H9 (cell line): ENCODE data around the gene RAB5IF. TPM values are rescaled to one million over a fixed set of nuclear protein-coding genes. Genes with fewer than 3 reads are reported as not detected.
A peak's percentile ranks its signal among the peaks of the same experiment; 100 is the strongest.
"Not testable (repeated sequence)": the region's sequence is repeated elsewhere in the genome, so short reads cannot be mapped to it uniquely, and the experiment has no call there.

ENCODE experiments used
- DNase-seq: peaks from one replicate; pipeline ENCODE4 v3.0.0-alpha.2; 2017
- H2AFZ ChIP-seq: one replicate; pipeline ENCODE4 v1.6.1; 2013; ENCODE audit warnings: mild to moderate bottlenecking, low read length, control low read depth, moderate library complexity
- H2AK5ac ChIP-seq: 2 replicates; pipeline ENCODE4 v1.6.1; 2013; ENCODE audit warnings: low read length, control low read depth, mixed read lengths; ENCODE audit not compliant: insufficient read length
- H2BK120ac ChIP-seq: one replicate; pipeline ENCODE4 v1.6.1; 2013; ENCODE audit warnings: low read depth, mild to moderate bottlenecking, low read length, control low read depth, inconsistent platforms; ENCODE audit not compliant: poor library complexity, severe bottlenecking
- H2BK12ac ChIP-seq: 2 replicates; pipeline ENCODE4 v1.6.1; 2013; ENCODE audit warnings: low read length, control low read depth, mixed read lengths, low read depth; ENCODE audit not compliant: insufficient read length
- H2BK15ac ChIP-seq: 2 replicates; pipeline ENCODE4 v1.6.1; 2013; ENCODE audit warnings: low read depth, low read length, control low read depth
- H2BK20ac ChIP-seq: one replicate; pipeline ENCODE4 v1.6.1; 2013; ENCODE audit warnings: low read depth, mild to moderate bottlenecking, low read length, control low read depth, inconsistent platforms; ENCODE audit not compliant: poor library complexity, severe bottlenecking
- H2BK5ac ChIP-seq: 2 replicates; pipeline ENCODE4 v1.6.1; 2013; ENCODE audit warnings: low read length, control low read depth, mixed read lengths; ENCODE audit not compliant: insufficient read length
- H3K14ac ChIP-seq: 2 replicates; pipeline ENCODE4 v1.6.1; 2013; ENCODE audit warnings: low read length, control low read depth; ENCODE audit not compliant: insufficient read depth
- H3K18ac ChIP-seq: 2 replicates; pipeline ENCODE4 v1.6.1; 2013; ENCODE audit warnings: low read depth, mild to moderate bottlenecking, mixed read lengths, low read length, control low read depth; ENCODE audit not compliant: insufficient read length
- H3K23ac ChIP-seq: 2 replicates; pipeline ENCODE4 v1.6.1; 2013; ENCODE audit warnings: low read length, control low read depth, mixed read lengths, low read depth; ENCODE audit not compliant: insufficient read length
- H3K23me2 ChIP-seq: 2 replicates; pipeline ENCODE4 v1.6.1; 2013; ENCODE audit warnings: low read depth, mild to moderate bottlenecking, mixed read lengths, low read length, control low read depth; ENCODE audit not compliant: insufficient read length, poor library complexity, severe bottlenecking
- H3K27ac ChIP-seq: 2 replicates; pipeline ENCODE4 v1.5.1; 2013; ENCODE audit warnings: low read length, control low read depth, mixed read lengths, low read depth; ENCODE audit not compliant: insufficient read length
- H3K27me3 ChIP-seq: 2 replicates; pipeline ENCODE4 v1.6.1; 2013; ENCODE audit warnings: low read length, control low read depth, inconsistent platforms; ENCODE audit not compliant: insufficient read depth
- H3K4ac ChIP-seq: 2 replicates; pipeline ENCODE4 v1.6.1; 2013; ENCODE audit warnings: low read depth, mild to moderate bottlenecking, control low read depth, inconsistent platforms, low read length, moderate library complexity
- H3K4me1 ChIP-seq: 2 replicates; pipeline ENCODE4 v1.6.1; 2013; ENCODE audit warnings: low read length, control low read depth, inconsistent platforms; ENCODE audit not compliant: insufficient read depth
- H3K4me2 ChIP-seq: 2 replicates; pipeline ENCODE4 v1.6.1; 2013; ENCODE audit warnings: low read length, control low read depth, mixed read lengths; ENCODE audit not compliant: insufficient read length, insufficient read depth
- H3K56ac ChIP-seq: 2 replicates; pipeline ENCODE4 v1.6.1; 2013; ENCODE audit warnings: low read depth, mild to moderate bottlenecking, mixed read lengths, low read length, control low read depth; ENCODE audit not compliant: insufficient read length
- H3K79me1 ChIP-seq: 2 replicates; pipeline ENCODE4 v1.6.1; 2013; ENCODE audit warnings: low read depth, mild to moderate bottlenecking, moderate library complexity, low read length, control low read depth, inconsistent platforms; ENCODE audit not compliant: insufficient read depth, poor library complexity, severe bottlenecking
- H3K79me2 ChIP-seq: 2 replicates; pipeline ENCODE4 v1.6.1; 2013; ENCODE audit warnings: low read length, control low read depth, inconsistent platforms; ENCODE audit not compliant: insufficient read depth
- H3K9ac ChIP-seq: 2 replicates; pipeline ENCODE4 v1.6.1; 2013; ENCODE audit warnings: low read length, control low read depth, mixed read lengths; ENCODE audit not compliant: insufficient read length; ENCODE audit errors: extremely low read depth
- H3K9me3 ChIP-seq: one replicate; pipeline ENCODE4 v1.6.1; 2013; ENCODE audit warnings: low read depth, low read length, inconsistent platforms; ENCODE audit not compliant: control insufficient read depth
- H3T11ph ChIP-seq: one replicate; pipeline ENCODE4 v1.6.1; 2013; ENCODE audit warnings: mild to moderate bottlenecking, low read length, control low read depth, inconsistent platforms
- H4K20me1 ChIP-seq: one replicate; pipeline ENCODE4 v1.6.1; 2013; ENCODE audit not compliant: control insufficient read depth, insufficient read length, insufficient read depth
- H4K5ac ChIP-seq: 2 replicates; pipeline ENCODE4 v1.6.1; 2013; ENCODE audit warnings: low read depth, mild to moderate bottlenecking, mixed read lengths, low read length, control low read depth; ENCODE audit not compliant: insufficient read length
- H4K8ac ChIP-seq: replicated peaks from 2 replicates; pipeline ENCODE4 v1.6.1; 2013; ENCODE audit warnings: low read length, control low read depth, mixed read lengths, low read depth; ENCODE audit not compliant: insufficient read length
- H4K91ac ChIP-seq: 2 replicates; pipeline ENCODE4 v1.6.1; 2013; ENCODE audit warnings: low read depth, mild to moderate bottlenecking, moderate library complexity, mixed read lengths, low read length, control low read depth; ENCODE audit not compliant: insufficient read length
- H3K27ac Mint-ChIP-seq, 3 experiments: 2 replicates in 2 of 3; 3 replicates in 1 of 3; pipeline ENCODE4 v1.8.0; 2020 to 2021; ENCODE audit warnings: mixed read lengths in 3 of 3, mild to moderate bottlenecking in 1 of 3, moderate library complexity in 1 of 3
- H3K27me3 Mint-ChIP-seq: 2 replicates; pipeline ENCODE4 v1.8.0; 2021; ENCODE audit warnings: low read depth, mild to moderate bottlenecking, moderate library complexity, mixed read lengths
- H3K36me3 Mint-ChIP-seq, 3 experiments: 2 replicates in 2 of 3; 3 replicates in 1 of 3; pipeline ENCODE4 v1.8.0; 2020 to 2021; ENCODE audit warnings: low read depth in 3 of 3, mixed read lengths in 3 of 3; ENCODE audit not compliant: insufficient read depth in 1 of 3
- H3K4me1 Mint-ChIP-seq, 2 experiments: 2 replicates each; pipeline ENCODE4 v1.8.0; 2020; ENCODE audit warnings: mixed read lengths in 2 of 2
- H3K4me3 Mint-ChIP-seq, 2 experiments: 2 replicates in 1 of 2; 3 replicates in 1 of 2; pipeline ENCODE4 v1.8.0; 2020 to 2021; ENCODE audit warnings: mild to moderate bottlenecking in 2 of 2, mixed read lengths in 2 of 2, moderate library complexity in 1 of 2
- H3K9me3 Mint-ChIP-seq, 2 experiments: 2 replicates in 1 of 2; 3 replicates in 1 of 2; pipeline ENCODE4 v1.8.0; 2020; ENCODE audit warnings: mild to moderate bottlenecking in 2 of 2, mixed read lengths in 2 of 2, moderate library complexity in 1 of 2
- WGBS: extraction: QIAGEN DNeasy Blood & Tissue Kit; methylation state at CpG from one replicate; pipeline ENCODE4 v1.1.7; 2013; ENCODE audit warnings: missing lambda C conversion rate, low lambda C conversion rate, mixed read lengths; ENCODE audit not compliant: insufficient read length; ENCODE audit errors: extremely low coverage; 5-methylcytosine and 5-hydroxymethylcytosine counted together
- total RNA-seq: library from RNA; stranded (reverse); gene quantifications from 2 replicates; pipeline ENCODE4 v1.2.1, GENCODE V29; 2021
- TF ChIP-seq, protein P1 (sequence below): fragments of 200-600 bp; sonication (generic); conservative IDR thresholded peaks from 3 replicates; pipeline ENCODE4 v1.8.0; 2021; ENCODE audit warnings: antibody characterized with exemption, mild to moderate bottlenecking

RAB5IF gene
- total RNA-seq, 1 experiment from 2014 or later = 96.5 TPM

DNA sequence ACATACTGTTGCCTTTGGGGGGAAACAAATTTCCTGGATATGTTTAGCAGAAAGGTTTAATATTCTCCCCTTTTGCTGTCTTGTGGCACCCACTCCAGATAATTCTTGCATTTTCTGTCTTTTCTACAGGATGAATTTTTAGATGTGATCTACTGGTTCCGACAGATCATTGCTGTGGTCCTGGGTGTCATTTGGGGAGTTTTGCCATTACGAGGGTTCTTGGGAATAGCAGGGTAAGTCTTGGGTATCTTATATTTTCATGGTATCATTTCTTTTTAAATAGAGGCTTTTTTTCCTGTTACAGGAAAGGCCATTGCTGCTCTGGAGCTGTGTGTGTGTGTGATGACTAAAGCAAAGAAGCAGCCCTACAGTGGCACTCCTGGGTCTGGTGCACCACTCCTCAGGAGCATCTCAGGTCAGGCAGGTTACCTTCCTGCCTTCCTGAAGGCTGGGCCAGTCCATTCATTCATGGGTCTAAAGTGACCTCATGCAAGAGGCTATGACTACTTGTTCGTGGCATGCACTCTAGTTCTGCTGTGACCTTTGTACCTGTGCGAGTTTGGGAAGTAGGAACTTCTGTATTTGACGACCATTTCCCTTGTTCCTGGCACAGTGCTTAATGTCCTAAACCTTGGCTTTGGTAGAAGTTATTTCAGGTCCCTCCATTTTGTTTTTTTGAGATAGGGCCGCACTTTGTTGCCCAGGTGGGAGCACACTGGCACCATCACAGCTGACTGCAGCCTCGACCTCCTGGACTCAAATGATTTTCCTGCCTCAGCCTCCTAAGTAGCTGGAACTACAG is 2.2 kb downstream of the RAB5IF start:
- Histone ChIP-seq H2AK5ac (no peak overlapping the region), H3K27ac (no peak overlapping the region), H2BK15ac (no peak overlapping the region), H4K20me1 (no peaks in the 10 kb centered on the region), H3T11ph (no peak overlapping the region), H4K91ac (no peak overlapping the region), H3K56ac (no peak overlapping the region), H3K23me2 (peaks cover 6% of the 10 kb centered on the region), H2BK12ac (no peak overlapping the region), H3K14ac (no peak overlapping the region), H3K18ac (no peak overlapping the region), H2BK20ac (no peak overlapping the region), H3K4me1 (no peaks in the 10 kb centered on the region), H4K5ac (no peak overlapping the region), H2BK5ac (no peak overlapping the region), H2BK120ac (no peak overlapping the region), H3K4ac (no peak overlapping the region), H3K23ac (no peak overlapping the region), H2AFZ (no peak overlapping the region), H3K9ac (no peak overlapping the region), H3K79me2 (peaks cover 19% of the 10 kb centered on the region), H3K9me3 (no peaks in the 10 kb centered on the region), H4K8ac (no peak overlapping the region), H3K4me2 (no peak overlapping the region), H3K79me1 (peaks cover 4% of the 10 kb centered on the region), H3K27me3 (no peaks in the 10 kb centered on the region)
- no peak for DNase-seq
- no CpG with 5 or more reads among the region's 7 CpGs for WGBS
- peak overlapping the region in 1 of 3 experiments; percentile 57; a peak in 3 of 7 replicates for H3K27ac Mint-ChIP-seq
- TF ChIP-seq, protein P1, sequence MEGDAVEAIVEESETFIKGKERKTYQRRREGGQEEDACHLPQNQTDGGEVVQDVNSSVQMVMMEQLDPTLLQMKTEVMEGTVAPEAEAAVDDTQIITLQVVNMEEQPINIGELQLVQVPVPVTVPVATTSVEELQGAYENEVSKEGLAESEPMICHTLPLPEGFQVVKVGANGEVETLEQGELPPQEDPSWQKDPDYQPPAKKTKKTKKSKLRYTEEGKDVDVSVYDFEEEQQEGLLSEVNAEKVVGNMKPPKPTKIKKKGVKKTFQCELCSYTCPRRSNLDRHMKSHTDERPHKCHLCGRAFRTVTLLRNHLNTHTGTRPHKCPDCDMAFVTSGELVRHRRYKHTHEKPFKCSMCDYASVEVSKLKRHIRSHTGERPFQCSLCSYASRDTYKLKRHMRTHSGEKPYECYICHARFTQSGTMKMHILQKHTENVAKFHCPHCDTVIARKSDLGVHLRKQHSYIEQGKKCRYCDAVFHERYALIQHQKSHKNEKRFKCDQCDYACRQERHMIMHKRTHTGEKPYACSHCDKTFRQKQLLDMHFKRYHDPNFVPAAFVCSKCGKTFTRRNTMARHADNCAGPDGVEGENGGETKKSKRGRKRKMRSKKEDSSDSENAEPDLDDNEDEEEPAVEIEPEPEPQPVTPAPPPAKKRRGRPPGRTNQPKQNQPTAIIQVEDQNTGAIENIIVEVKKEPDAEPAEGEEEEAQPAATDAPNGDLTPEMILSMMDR = no peak
- H3K27me3 Mint-ChIP-seq = peaks cover 4% of the 10 kb centered on the region
- peak overlapping the region; percentile 60 to 99 for H3K4me3 Mint-ChIP-seq
- H3K9me3 Mint-ChIP-seq = no peaks in the 10 kb centered on the region
- H3K4me1 Mint-ChIP-seq = peaks cover 13 to 14% of the 10 kb centered on the region in 2 experiments
- H3K36me3 Mint-ChIP-seq = peaks cover 26 to 59% (median 53%) of the 10 kb centered on the region in 3 experiments; a peak in 6 of 7 replicates

DNA sequence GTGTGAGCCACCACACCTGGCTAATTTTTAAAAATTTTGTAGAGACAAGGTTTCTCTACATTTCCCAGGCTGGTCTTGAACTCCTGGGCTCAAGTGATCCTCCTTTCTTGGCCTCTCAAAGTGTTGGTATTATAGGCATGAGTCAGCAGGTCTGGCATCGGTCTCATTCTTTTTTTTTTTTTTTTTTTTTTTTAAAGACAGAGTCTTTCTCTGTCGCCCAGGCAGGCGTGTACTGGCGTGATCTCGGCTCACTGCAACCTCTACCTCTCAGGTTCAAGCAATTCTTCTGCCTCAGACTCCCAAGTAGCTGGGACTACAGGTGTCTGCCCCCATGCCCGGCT is 2.8 kb downstream of the RAB5IF start:
- not testable (repeated sequence) for DNase-seq

More for the DNA sequence above, 2.8 kb downstream of the RAB5IF start:
- not testable (repeated sequence) for H2BK120ac ChIP-seq, H4K5ac ChIP-seq, H3K27ac Mint-ChIP-seq, H3K23me2 ChIP-seq, H3K27me3 ChIP-seq, H3K56ac ChIP-seq, H3K9me3 Mint-ChIP-seq, H4K20me1 ChIP-seq, H3K4me3 Mint-ChIP-seq, H3K14ac ChIP-seq, H2BK20ac ChIP-seq, H2BK12ac ChIP-seq, H2AFZ ChIP-seq, H3K79me1 ChIP-seq, H3K27ac ChIP-seq, H4K91ac ChIP-seq, H3T11ph ChIP-seq, H3K27me3 Mint-ChIP-seq, H4K8ac ChIP-seq, H2AK5ac ChIP-seq, H2BK5ac ChIP-seq, H3K9ac ChIP-seq, H3K4me1 ChIP-seq, H3K18ac ChIP-seq, H3K4ac ChIP-seq, H2BK15ac ChIP-seq, H3K9me3 ChIP-seq, H3K23ac ChIP-seq, H3K4me2 ChIP-seq
- H3K36me3 Mint-ChIP-seq = peaks cover 29 to 65% (median 59%) of the 10 kb centered on the region in 3 experiments; a peak in 6 of 7 replicates
- peaks cover 19% of the 10 kb centered on the region for H3K79me2 ChIP-seq
- H3K4me1 Mint-ChIP-seq = peaks cover 13 to 14% of the 10 kb centered on the region in 2 experiments
- no CpG with 5 or more reads among the region's 6 CpGs for WGBS
